ENCODE data around the gene DISC1. TPM values are rescaled to one million over a fixed set of nuclear protein-coding genes. Genes with fewer than 3 reads are reported as not detected.
"Not testable (repeated sequence)": the region's sequence is repeated elsewhere in the genome, so short reads cannot be mapped to it uniquely, and the experiment has no call there.

DISC1 gene
- total RNA-seq, 3 donors from 2014 or later = 12.1 to 18.9 (median 12.4) TPM

DNA sequence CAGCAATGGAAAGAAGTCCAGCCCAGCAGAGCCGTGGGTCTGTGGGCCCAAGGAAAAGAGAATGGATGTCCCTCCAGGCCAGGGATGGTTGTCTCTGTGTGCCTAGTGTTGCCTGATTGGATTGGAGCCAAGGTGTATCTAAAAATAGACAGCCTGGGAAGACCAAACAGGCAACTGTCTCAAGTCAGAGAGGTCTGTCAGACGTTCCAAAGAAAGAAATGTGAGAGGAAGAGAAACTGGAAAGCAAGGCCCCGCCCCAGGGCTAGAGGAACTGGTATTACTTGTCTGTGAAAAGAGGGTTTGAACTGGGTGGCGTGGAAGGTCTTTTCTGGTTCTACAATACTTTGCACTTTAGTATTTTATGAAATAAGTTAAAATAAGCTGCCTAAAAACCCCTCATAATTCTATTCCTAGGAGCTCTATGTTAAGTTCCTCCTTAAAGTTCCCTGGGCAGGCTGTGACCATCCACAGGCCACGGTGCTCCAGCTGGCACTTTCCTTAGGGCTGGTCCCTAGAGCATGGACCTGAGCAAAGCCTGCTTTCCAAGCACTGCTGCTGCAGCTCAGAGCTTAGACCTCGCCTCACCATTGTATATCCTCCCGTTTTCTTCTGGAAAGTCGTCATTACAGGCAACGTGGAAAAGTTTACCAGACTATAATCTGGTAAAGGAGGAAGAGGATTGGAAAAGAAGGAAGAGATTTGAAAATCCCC is 151.6 kb downstream of the DISC1 start:
- Histone ChIP-seq H3K27me3 (no peaks in the 10 kb centered on the region), H3K27ac (peak overlapping the region; percentile 33 to 65), H3K4me1 (no peaks in the 10 kb centered on the region), H3K9me3 (no peaks in the 10 kb centered on the region), H3K36me3 (no peaks in the 10 kb centered on the region), H3K4me3 (no peak overlapping the region)
- TF ChIP-seq POLR2A (IDR thresholded peaks at IDR 0.05) = no peak
- peak; percentile 72 to 79 for DNase-seq (ENCODE audit: low spot score in 2 of 2)
- intact Hi-C loops (cut with DNase I; ENCODE audit: low total_unique reads) = no loop called here

DNA sequence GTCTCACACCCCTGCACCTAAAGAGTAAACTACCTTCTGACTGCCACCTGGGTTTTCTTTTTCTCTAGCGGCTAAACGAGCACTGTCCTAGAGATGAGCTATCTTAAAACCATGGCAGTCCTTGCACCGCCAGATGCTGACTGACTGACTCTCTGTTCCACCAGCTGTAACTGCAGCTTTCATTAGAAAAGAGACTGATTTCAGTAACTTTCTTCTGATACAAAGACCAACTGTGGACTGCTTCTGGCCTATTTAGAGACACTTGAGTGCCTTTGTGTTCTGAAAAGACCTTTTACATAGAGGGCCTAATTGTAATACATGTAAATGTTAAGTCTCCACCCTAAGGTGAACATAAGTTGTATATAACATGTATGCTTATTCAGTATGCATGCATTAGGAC is 152.5 kb downstream of the DISC1 start:
- intact Hi-C loops (cut with DNase I; ENCODE audit: low total_unique reads) = no loop called here
- no peaks in the 10 kb centered on the region for H3K36me3 ChIP-seq
- H3K27me3 ChIP-seq = no peaks in the 10 kb centered on the region
- H3K27ac ChIP-seq = peak overlapping the region; percentile 33 to 65
- DNase-seq (ENCODE audit: low spot score in 2 of 2) = no peak
- no peaks in the 10 kb centered on the region for H3K4me1 ChIP-seq
- no peak overlapping the region for H3K4me3 ChIP-seq
- TF ChIP-seq, protein P1, sequence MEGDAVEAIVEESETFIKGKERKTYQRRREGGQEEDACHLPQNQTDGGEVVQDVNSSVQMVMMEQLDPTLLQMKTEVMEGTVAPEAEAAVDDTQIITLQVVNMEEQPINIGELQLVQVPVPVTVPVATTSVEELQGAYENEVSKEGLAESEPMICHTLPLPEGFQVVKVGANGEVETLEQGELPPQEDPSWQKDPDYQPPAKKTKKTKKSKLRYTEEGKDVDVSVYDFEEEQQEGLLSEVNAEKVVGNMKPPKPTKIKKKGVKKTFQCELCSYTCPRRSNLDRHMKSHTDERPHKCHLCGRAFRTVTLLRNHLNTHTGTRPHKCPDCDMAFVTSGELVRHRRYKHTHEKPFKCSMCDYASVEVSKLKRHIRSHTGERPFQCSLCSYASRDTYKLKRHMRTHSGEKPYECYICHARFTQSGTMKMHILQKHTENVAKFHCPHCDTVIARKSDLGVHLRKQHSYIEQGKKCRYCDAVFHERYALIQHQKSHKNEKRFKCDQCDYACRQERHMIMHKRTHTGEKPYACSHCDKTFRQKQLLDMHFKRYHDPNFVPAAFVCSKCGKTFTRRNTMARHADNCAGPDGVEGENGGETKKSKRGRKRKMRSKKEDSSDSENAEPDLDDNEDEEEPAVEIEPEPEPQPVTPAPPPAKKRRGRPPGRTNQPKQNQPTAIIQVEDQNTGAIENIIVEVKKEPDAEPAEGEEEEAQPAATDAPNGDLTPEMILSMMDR (IDR thresholded peaks at IDR 0.05) = no peak
- no peak for TF ChIP-seq POLR2AphosphoS5 (IDR thresholded peaks at IDR 0.05)
- TF ChIP-seq POLR2A (IDR thresholded peaks at IDR 0.05) = no peak
- no peaks in the 10 kb centered on the region for H3K9me3 ChIP-seq

DNA sequence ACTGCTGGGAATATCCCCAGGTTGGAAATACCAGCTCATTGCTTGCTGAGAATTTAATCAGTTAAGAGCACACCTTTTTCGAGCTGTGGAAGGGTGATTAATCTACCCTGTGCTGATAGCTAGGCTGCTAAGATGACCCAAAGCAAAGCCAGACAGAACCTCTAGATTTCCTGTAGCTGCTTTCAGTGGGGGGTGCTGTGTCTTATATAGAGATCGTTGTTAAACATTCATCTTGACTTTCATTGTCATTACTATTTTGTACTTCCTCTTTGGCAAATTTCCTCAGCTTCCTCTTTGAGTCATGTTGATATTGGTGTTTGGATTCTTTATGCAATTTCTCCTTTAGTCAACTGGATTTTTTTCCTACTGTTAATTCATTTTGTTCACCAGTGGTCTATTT is 155.3 kb downstream of the DISC1 start:
- H3K27ac ChIP-seq = no peak overlapping the region
- TF ChIP-seq POLR2A (IDR thresholded peaks at IDR 0.05) (no peak), POLR2AphosphoS5 (IDR thresholded peaks at IDR 0.05) (no peak)
- TF ChIP-seq, protein P1 (IDR thresholded peaks at IDR 0.05) = no peak

DNA sequence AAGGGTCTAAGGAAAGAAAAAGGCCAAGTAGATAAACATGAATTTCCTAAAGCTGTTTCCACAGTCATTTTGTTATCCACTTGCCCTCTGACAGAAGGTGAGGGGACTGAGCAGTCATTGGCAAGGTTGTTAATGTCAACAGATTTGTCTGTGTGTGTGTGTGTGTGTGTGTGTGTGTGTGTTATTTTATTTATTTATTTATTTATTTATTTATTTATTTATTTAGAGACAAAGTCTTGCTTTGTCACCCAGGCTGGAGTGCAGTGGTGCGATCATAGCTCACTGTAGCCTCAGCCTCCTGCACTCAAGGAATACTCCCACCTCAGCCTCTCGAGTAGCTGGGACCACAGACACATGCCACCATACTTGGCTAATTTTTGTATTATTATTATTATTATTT is 158.5 kb downstream of the DISC1 start:
- H3K4me3 ChIP-seq; H3K27me3 ChIP-seq; H3K36me3 ChIP-seq; H3K27ac ChIP-seq; H3K4me1 ChIP-seq; DNase-seq (ENCODE audit: low spot score in 2 of 2); H3K9me3 ChIP-seq; intact Hi-C loops (cut with DNase I; ENCODE audit: low total_unique reads): not testable (repeated sequence)

More for the DNA sequence above, 155.3 kb downstream of the DISC1 start:
- Histone ChIP-seq H3K27me3 (no peaks in the 10 kb centered on the region), H3K4me3 (no peak overlapping the region), H3K4me1 (no peaks in the 10 kb centered on the region), H3K36me3 (no peaks in the 10 kb centered on the region), H3K9me3 (no peaks in the 10 kb centered on the region)
- intact Hi-C loops (cut with DNase I; ENCODE audit: low total_unique reads) = no loop called here
- no peak for DNase-seq (ENCODE audit: low spot score in 2 of 2)

DNA sequence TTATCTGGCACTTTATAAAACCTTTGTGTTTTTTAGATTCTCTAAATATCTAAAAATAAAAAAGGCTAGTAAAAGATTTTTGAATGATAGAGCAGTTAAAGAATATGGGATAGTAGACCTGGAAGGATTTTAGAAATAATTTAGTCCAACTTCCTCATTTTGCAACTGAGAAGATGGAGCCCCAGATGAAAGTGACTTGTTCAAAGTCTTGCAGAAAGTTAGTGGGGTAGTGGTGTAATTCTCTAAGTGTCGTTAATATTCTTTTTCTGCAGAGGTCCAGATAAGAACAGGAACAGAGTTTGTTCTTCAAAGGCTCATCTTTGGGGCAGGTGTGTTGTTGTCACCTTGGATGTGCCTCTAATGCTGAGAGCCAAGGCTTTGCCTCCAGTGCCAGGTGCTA is 159.5 kb downstream of the DISC1 start:
- intact Hi-C loops (cut with DNase I; ENCODE audit: low total_unique reads) = no loop called here
- TF ChIP-seq POLR2A (IDR thresholded peaks at IDR 0.05) = no peak
- no peak for TF ChIP-seq POLR2AphosphoS5 (IDR thresholded peaks at IDR 0.05)
- TF ChIP-seq, protein P1 (IDR thresholded peaks at IDR 0.05) = no peak
- Histone ChIP-seq H3K4me3 (no peak overlapping the region), H3K9me3 (no peaks in the 10 kb centered on the region), H3K27ac (no peak overlapping the region), H3K27me3 (no peaks in the 10 kb centered on the region), H3K4me1 (no peaks in the 10 kb centered on the region), H3K36me3 (no peaks in the 10 kb centered on the region)
- no peak for DNase-seq (ENCODE audit: low spot score in 2 of 2)

DNA sequence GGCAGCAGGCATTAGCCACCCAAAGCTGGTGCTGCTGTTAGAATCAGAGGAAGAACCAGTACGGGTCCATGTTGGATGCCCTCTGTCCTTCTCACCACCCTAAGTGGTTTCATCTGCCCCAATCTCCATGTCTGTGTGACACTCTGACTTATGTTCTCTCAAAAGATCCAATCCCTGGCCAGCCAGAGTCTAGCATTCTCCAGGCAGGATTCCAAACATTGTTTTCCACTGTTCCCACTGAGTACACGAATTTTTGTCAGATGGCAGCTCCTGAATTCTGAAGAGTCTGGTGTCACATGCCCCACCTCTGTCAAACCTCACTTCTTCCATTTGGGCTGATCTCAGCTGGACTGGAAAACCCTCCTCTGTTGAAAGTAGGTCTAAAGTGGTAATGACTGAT is 166.0 kb downstream of the DISC1 start:
- DNase-seq (ENCODE audit: low spot score in 2 of 2) = no peak
- H3K4me1 ChIP-seq = no peaks in the 10 kb centered on the region
- no peaks in the 10 kb centered on the region for H3K27me3 ChIP-seq
- intact Hi-C loops (cut with DNase I; ENCODE audit: low total_unique reads) = no loop called here
- no peak overlapping the region for H3K4me3 ChIP-seq
- no peaks in the 10 kb centered on the region for H3K36me3 ChIP-seq
- no peak overlapping the region for H3K27ac ChIP-seq
- H3K9me3 ChIP-seq = no peaks in the 10 kb centered on the region
- TF ChIP-seq POLR2AphosphoS5 (IDR thresholded peaks at IDR 0.05) (no peak), POLR2A (IDR thresholded peaks at IDR 0.05) (no peak)
- TF ChIP-seq, protein P1 (IDR thresholded peaks at IDR 0.05) = no peak
